ENCODE data around the gene OR51B4.

OR51B4 gene

DNA sequence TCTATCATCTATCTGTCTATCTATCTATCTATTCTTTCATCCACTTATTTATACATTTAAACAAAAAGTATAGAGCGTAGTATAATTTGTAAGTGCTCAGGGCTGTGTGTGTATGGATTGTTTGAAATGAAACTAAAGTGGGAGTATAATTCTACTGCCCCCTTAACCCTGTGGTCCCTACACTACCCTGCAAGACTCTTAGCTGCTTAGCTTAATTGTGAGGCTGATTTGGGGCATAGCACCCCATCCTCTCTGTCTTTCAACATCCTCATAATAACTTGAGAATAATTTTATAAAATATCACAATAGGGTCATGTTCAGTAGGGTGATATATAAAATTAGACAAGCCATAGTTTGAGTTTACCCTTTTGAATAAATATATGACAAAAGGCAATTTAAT lies 11.6 kb downstream of the OR51B4 start:
- no peak for TF ChIP-seq CTCF (IDR thresholded peaks at IDR 0.05; ENCODE audit: low read depth, low read length)
- no peak overlapping the region for H3K4me3 ChIP-seq (ENCODE audit: low read depth, low read length)
- no peaks in the 10 kb centered on the region for H3K9me3 ChIP-seq (ENCODE audit: severe bottlenecking)
- H3K27ac ChIP-seq, result no peak overlapping the region
- peaks cover 59% of the 10 kb centered on the region for H3K27me3 ChIP-seq (ENCODE audit: insufficient read depth, low read depth, severe bottlenecking)
- no peaks in the 10 kb centered on the region for H3K36me3 ChIP-seq
- DNase-seq, result no peak

GRCh38 chr11:5289696-5290095 lies 12.1 kb downstream of the OR51B4 start:
- Histone ChIP-seq H3K27ac (no peak overlapping the region), H3K4me3 (ENCODE audit: low read depth, low read length) (no peak overlapping the region), H3K27me3 (ENCODE audit: insufficient read depth, low read depth, severe bottlenecking) (peaks cover 55% of the 10 kb centered on the region), H3K9me3 (ENCODE audit: severe bottlenecking) (no peaks in the 10 kb centered on the region), H3K36me3 (no peaks in the 10 kb centered on the region)
- TF ChIP-seq CTCF (IDR thresholded peaks at IDR 0.05; ENCODE audit: low read depth, low read length), result no peak
- DNase-seq, result no peak

GRCh38 chr11:5288906-5289550 lies 12.7 kb downstream of the OR51B4 start:
- no peaks in the 10 kb centered on the region for H3K9me3 ChIP-seq (ENCODE audit: severe bottlenecking)
- no peak for DNase-seq
- no peaks in the 10 kb centered on the region for H3K36me3 ChIP-seq
- no peak overlapping the region for H3K4me3 ChIP-seq (ENCODE audit: low read depth, low read length)
- no peak for TF ChIP-seq CTCF (IDR thresholded peaks at IDR 0.05; ENCODE audit: low read depth, low read length)
- H3K27ac ChIP-seq, result no peak overlapping the region
- H3K27me3 ChIP-seq (ENCODE audit: insufficient read depth, low read depth, severe bottlenecking), result peaks cover 54% of the 10 kb centered on the region

DNA sequence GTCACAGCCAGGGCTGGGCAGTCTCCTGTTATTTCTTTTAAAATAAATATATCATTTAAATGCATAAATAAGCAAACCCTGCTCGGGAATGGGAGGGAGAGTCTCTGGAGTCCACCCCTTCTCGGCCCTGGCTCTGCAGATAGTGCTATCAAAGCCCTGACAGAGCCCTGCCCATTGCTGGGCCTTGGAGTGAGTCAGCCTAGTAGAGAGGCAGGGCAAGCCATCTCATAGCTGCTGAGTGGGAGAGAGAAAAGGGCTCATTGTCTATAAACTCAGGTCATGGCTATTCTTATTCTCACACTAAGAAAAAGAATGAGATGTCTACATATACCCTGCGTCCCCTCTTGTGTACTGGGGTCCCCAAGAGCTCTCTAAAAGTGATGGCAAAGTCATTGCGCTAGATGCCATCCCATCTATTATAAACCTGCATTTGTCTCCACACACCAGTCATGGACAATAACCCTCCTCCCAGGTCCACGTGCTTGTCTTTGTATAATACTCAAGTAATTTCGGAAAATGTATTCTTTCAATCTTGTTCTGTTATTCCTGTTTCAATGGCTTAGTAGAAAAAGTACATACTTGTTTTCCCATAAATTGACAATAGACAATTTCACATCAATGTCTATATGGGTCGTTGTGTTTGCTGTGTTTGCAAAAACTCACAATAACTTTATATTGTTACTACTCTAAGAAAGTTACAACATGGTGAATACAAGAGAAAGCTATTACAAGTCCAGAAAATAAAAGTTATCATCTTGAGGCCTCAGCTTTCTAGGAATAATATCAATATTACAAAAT lies 13.4 kb downstream of the OR51B4 start:
- H3K27ac ChIP-seq, result no peak overlapping the region
- H3K36me3 ChIP-seq, result no peaks in the 10 kb centered on the region
- H3K27me3 ChIP-seq (ENCODE audit: insufficient read depth, low read depth, severe bottlenecking), result peaks cover 56% of the 10 kb centered on the region
- H3K9me3 ChIP-seq (ENCODE audit: severe bottlenecking), result no peaks in the 10 kb centered on the region
- no peak for DNase-seq
- TF ChIP-seq CTCF (IDR thresholded peaks at IDR 0.05; ENCODE audit: low read depth, low read length), result no peak
- H3K4me3 ChIP-seq (ENCODE audit: low read depth, low read length), result no peak overlapping the region

DNA sequence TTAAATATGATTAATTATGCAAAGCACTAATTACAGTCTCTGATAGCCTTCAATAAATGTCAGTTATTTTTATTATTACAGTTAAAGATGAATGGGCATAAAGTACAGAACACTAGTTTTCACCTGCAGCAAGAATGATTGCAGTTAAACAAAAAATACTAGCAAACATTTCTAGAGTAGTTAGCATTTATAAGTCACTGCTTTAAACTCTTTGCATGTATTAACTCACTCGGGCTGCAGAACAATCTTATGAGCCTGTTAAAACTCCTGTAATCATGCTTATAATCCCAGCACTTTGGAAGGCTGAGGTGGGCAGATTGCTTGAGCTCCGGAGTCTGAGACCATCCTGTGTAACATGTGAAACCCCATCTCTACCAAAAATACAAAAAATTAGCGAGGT lies 14.8 kb downstream of the OR51B4 start:
- peaks cover 49% of the 10 kb centered on the region for H3K27me3 ChIP-seq (ENCODE audit: insufficient read depth, low read depth, severe bottlenecking)
- H3K9me3 ChIP-seq (ENCODE audit: severe bottlenecking), result no peaks in the 10 kb centered on the region
- DNase-seq, result no peak
- TF ChIP-seq CTCF (IDR thresholded peaks at IDR 0.05; ENCODE audit: low read depth, low read length), result no peak
- no peak overlapping the region for H3K27ac ChIP-seq
- H3K36me3 ChIP-seq, result no peaks in the 10 kb centered on the region
- H3K4me3 ChIP-seq (ENCODE audit: low read depth, low read length), result no peak overlapping the region
